K562 (cell line): ENCODE measurements around the gene FKBP7. TPM values are rescaled to one million over a fixed set of nuclear protein-coding genes. Genes with fewer than 3 reads are reported as not detected.
A peak's percentile ranks its signal among the peaks of the same experiment; 100 is the strongest.

Source experiments
- CEBPG ChIP-seq, 3 experiments: fragments of 200-800 bp in 1 of 3; sonication (Bioruptor generic) in 1 of 3; sonication (generic) in 1 of 3; formaldehyde crosslinking in 1 of 3; IDR thresholded peaks in 2 of 3; conservative IDR thresholded peaks in 1 of 3; 2 replicates each; pipeline versions ENCODE4 v1.6.1 to v1.8.0; 2016 to 2022; ENCODE audit warnings: missing compliant biosample characterization in 2 of 3, missing genetic modification characterization in 2 of 3, mild to moderate bottlenecking in 1 of 3, missing genetic modification reagents in 1 of 3
- CHD2 ChIP-seq: IDR thresholded peaks from 2 replicates; pipeline ENCODE4 v1.6.1; 2011; ENCODE audit warnings: low read depth, low read length
- E2F3 ChIP-seq: fragments of 250-450 bp; sonication (Bioruptor Pico); IDR thresholded peaks from 2 replicates; pipeline ENCODE4 v1.4.0; 2020; ENCODE audit warnings: mild to moderate bottlenecking
- KAT8 ChIP-seq: fragments of 450-650 bp; IDR thresholded peaks from 2 replicates; pipeline ENCODE4 v1.6.1; 2016; ENCODE audit warnings: low read depth, mild to moderate bottlenecking
- LCOR ChIP-seq: sonication (generic); formaldehyde crosslinking; IDR thresholded peaks from 2 replicates; pipeline ENCODE4 v1.8.0; 2022; ENCODE audit warnings: mild to moderate bottlenecking, missing genetic modification reagents
- MAFK ChIP-seq: IDR thresholded peaks from 2 replicates; pipeline ENCODE4 v1.6.1; 2011; ENCODE audit warnings: low read length, improper control_type of control experiment
- MTA3 ChIP-seq: fragments of 450-650 bp; formaldehyde crosslinking; IDR thresholded peaks from 2 replicates; pipeline ENCODE4 v1.6.1; 2017; ENCODE audit warnings: mild to moderate bottlenecking, borderline replicate concordance
- MXI1 ChIP-seq: IDR thresholded peaks from 2 replicates; pipeline ENCODE4 v1.6.1; 2011; ENCODE audit warnings: low read depth, mild to moderate bottlenecking, improper control_type of control experiment, low read length
- MYBL2 ChIP-seq, 2 experiments: fragments of 450-650 bp in 1 of 2; sonication (generic) in 1 of 2; formaldehyde crosslinking in 1 of 2; IDR thresholded peaks; 2 replicates each; pipeline versions ENCODE4 v1.6.1 to v1.8.1; 2017 to 2022; ENCODE audit warnings: borderline replicate concordance in 1 of 2, inconsistent platforms in 1 of 2, low read depth in 1 of 2, mild to moderate bottlenecking in 1 of 2, missing genetic modification reagents in 1 of 2, moderate library complexity in 1 of 2
- RAD21 ChIP-seq, 2 experiments: fragments of 250-450 bp in 1 of 2; fragments of 450-650 bp in 1 of 2; sonication (Bioruptor Pico) in 1 of 2; formaldehyde crosslinking in 1 of 2; IDR thresholded peaks in 1 of 2; conservative IDR thresholded peaks in 1 of 2; 2 replicates each; pipeline versions ENCODE4 v1.4.0 to v1.8.0; 2020 to 2022; ENCODE audit warnings: mild to moderate bottlenecking in 2 of 2, moderate library complexity in 1 of 2
- SMARCB1 ChIP-seq: IDR thresholded peaks from 2 replicates; pipeline ENCODE4 v1.6.1; 2011; ENCODE audit warnings: improper control_type of control experiment, low read depth; ENCODE audit not compliant: insufficient read length
- TSC22D4 ChIP-seq: fragments of 450-650 bp; IDR thresholded peaks from 2 replicates; pipeline ENCODE4 v1.6.1; 2016; ENCODE audit warnings: missing genetic modification characterization, missing biosample characterization, control low read depth
- XRCC5 ChIP-seq: fragments of 200-400 bp; formaldehyde crosslinking; IDR thresholded peaks from 2 replicates; pipeline ENCODE4 v1.6.1; 2017; ENCODE audit warnings: low read depth, mild to moderate bottlenecking, low read length
- ZNF512 ChIP-seq: IDR thresholded peaks from 2 replicates; pipeline ENCODE4 v1.6.1; 2016; ENCODE audit warnings: missing genetic modification characterization, missing compliant biosample characterization
- ZNF584 ChIP-seq: fragments of 200-800 bp; sonication (Bioruptor generic); IDR thresholded peaks from 2 replicates; pipeline ENCODE4 v1.6.1; 2016; ENCODE audit warnings: low read depth, mild to moderate bottlenecking, missing genetic modification characterization, missing compliant biosample characterization
- polyA plus RNA-seq, 8 experiments: library from polyadenylated mRNA; depleted of rRNA in 4 of 8; stranded (reverse) in 5 of 8; unstranded in 3 of 8; fragments of >200 nt; fragmentation: Nextera tagmentation in 2 of 8; fragmentation: Illumina TruSeq in 1 of 8; extraction: Ambion mirVana in 2 of 8; extraction: Trizol in 1 of 8; gene quantifications; 2 replicates each; pipeline versions ENCODE4 v1.2.1 to v1.2.3, GENCODE V29; 2011 to 2014; ENCODE audit warnings: inconsistent platforms in 1 of 8, missing spikeins in 1 of 8
- total RNA-seq, 7 experiments: library from RNA; depleted of rRNA in 6 of 7; stranded (reverse); fragments of >200 nt in 6 of 7; fragmentation: Illumina TruSeq in 2 of 7; extraction: Trizol in 2 of 7; gene quantifications; 2 replicates each; pipeline versions ENCODE4 v1.2.1 to v1.2.3, GENCODE V29; 2011 to 2021; ENCODE audit warnings: low replicate concordance in 1 of 7

The FKBP7 gene
- total and polyA plus RNA-seq, 9 of the 15 experiments (the other 6 are each of a cell fraction or from before 2014, with no cell fraction given), result 6.1 to 23.2 (median 19.0) TPM

GRCh38 chr2:178414266-178415247 is 63.8 kb downstream of the FKBP7 start (continued):
- no peak for TF ChIP-seq ZNF512
- TF ChIP-seq ZNF584, result 0 out of 2 replicates have a peak, but pooled peaks have one; percentile 39
- TF ChIP-seq MTA3, result peak; percentile 84; the same call in 1 of the 2 replicates
- TF ChIP-seq KAT8, result no peak
- peak; percentile 95 for TF ChIP-seq XRCC5
- peak; percentile 60 for TF ChIP-seq CHD2
- peak; percentile 99 for TF ChIP-seq CEBPG (CRISPR knock-in tag; IDR thresholded peaks at IDR 0.05)
- peak; percentile 100 for TF ChIP-seq CEBPG (tag; conservative IDR thresholded peaks at IDR 0.05 in 1 of 2, IDR thresholded peaks at IDR 0.05 in 1 of 2)
- peak; percentile 77; the same call in 1 of the 2 replicates for TF ChIP-seq MYBL2 (IDR thresholded peaks at IDR 0.05; ENCODE audit: low read depth)
- TF ChIP-seq MYBL2 (CRISPR knock-in tag; IDR thresholded peaks at IDR 0.05; ENCODE audit: borderline replicate concordance), result no peak
- TF ChIP-seq LCOR (CRISPR knock-in tag), result peak; percentile 94
- no peak for TF ChIP-seq TSC22D4 (tag)
- TF ChIP-seq E2F3 (CRISPR knock-in tag), result peak; percentile 83
- TF ChIP-seq MAFK, result peak; percentile 59
- TF ChIP-seq RAD21 (CRISPR knock-in tag; conservative IDR thresholded peaks at IDR 0.05 in 1 of 2, IDR thresholded peaks at IDR 0.05 in 1 of 2), result peak; percentile 96 to 97
- TF ChIP-seq SMARCB1, result no peak
- TF ChIP-seq MXI1, result no peak
